Activated B cell treated with CpG ODN at 0.5 μM for 24 hours (primary cell): ENCODE results near the gene COG2. TPM values are rescaled to one million over a fixed set of nuclear protein-coding genes. Genes with fewer than 3 reads are reported as not detected.

Source experiments
- ATAC-seq: fragments of 200-7000 bp; cut with Tn5 transposase; one replicate; pipeline ENCODE4 v1.10.0; 2021; ENCODE audit warnings: low read depth, mild to moderate bottlenecking, moderate library complexity
- CTCF ChIA-PET: fragments of 350-600 bp; sonication (Branson Sonifier 250); formaldehyde crosslinking; loops from one replicate; lab custom pipeline; 2021; ENCODE audit warnings: antibody characterized with exemption; lab: Charles Lee
- POLR2A ChIA-PET: fragments of 350-600 bp; sonication (Branson Sonifier 250); formaldehyde crosslinking; loops from one replicate; lab custom pipeline; 2021; ENCODE audit warnings: antibody characterized with exemption; lab: Charles Lee
- DNase-seq: peaks from one replicate; pipeline ENCODE4 v3.0.0; 2022
- H3K27ac Mint-ChIP-seq: one replicate; pipeline ENCODE4 v1.8.0; 2020; ENCODE audit warnings: mixed read lengths
- H3K27me3 Mint-ChIP-seq: one replicate; pipeline ENCODE4 v1.8.0; 2021; ENCODE audit warnings: mixed read lengths
- H3K36me3 Mint-ChIP-seq: one replicate; pipeline ENCODE4 v1.8.0; 2021; ENCODE audit warnings: low read depth, mixed read lengths
- H3K4me1 Mint-ChIP-seq: one replicate; pipeline ENCODE4 v1.8.0; 2021; ENCODE audit warnings: mixed read lengths
- H3K4me3 Mint-ChIP-seq: one replicate; pipeline ENCODE4 v1.8.0; 2020; ENCODE audit warnings: mild to moderate bottlenecking, mixed read lengths
- H3K9me3 Mint-ChIP-seq: one replicate; pipeline ENCODE4 v1.8.0; 2020; ENCODE audit warnings: mixed read lengths
- intact Hi-C: fragments of 100-400 bp; cut with micrococcal nuclease; formaldehyde crosslinking; loops from one replicate; pipeline ENCODE4 v1.15.1; 2024
- total RNA-seq: library from RNA; stranded (reverse); gene quantifications from 2 replicates; pipeline ENCODE4 v1.2.3, GENCODE V29; 2022
- TF ChIP-seq, protein P1 (sequence below): fragments of 200-600 bp; IDR thresholded peaks from one replicate; pipeline ENCODE4 v1.8.0; 2022; ENCODE audit warnings: antibody characterized with exemption, mild to moderate bottlenecking

COG2 gene
- total RNA-seq = 38.5 and 39.0 TPM in 2 replicates

GRCh38 chr1:230642263-230642959 is at the start of gene COG2:
Gene COG2 (plus strand): TSS chr1:230642481. CDS start chr1:230642607, 126 bp downstream.
- TF ChIP-seq, protein P1, sequence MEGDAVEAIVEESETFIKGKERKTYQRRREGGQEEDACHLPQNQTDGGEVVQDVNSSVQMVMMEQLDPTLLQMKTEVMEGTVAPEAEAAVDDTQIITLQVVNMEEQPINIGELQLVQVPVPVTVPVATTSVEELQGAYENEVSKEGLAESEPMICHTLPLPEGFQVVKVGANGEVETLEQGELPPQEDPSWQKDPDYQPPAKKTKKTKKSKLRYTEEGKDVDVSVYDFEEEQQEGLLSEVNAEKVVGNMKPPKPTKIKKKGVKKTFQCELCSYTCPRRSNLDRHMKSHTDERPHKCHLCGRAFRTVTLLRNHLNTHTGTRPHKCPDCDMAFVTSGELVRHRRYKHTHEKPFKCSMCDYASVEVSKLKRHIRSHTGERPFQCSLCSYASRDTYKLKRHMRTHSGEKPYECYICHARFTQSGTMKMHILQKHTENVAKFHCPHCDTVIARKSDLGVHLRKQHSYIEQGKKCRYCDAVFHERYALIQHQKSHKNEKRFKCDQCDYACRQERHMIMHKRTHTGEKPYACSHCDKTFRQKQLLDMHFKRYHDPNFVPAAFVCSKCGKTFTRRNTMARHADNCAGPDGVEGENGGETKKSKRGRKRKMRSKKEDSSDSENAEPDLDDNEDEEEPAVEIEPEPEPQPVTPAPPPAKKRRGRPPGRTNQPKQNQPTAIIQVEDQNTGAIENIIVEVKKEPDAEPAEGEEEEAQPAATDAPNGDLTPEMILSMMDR = peak; percentile 96
- peak; percentile 100 for DNase-seq
- no peaks in the 10 kb centered on the region for H3K9me3 Mint-ChIP-seq
- ChIA-PET CTCF (interaction anchor here (1.0 to 1.5 kb wide), 3 partner anchors 9 to 981 kb away, joined by 3 to 4 read pairs (median 4); no protein-coding TSS in a partner anchor), POLR2A (interaction anchor here (0.7 to 1.2 kb wide), 3 partner anchors 397 to 696 kb away, joined by 3 read pairs; partner anchors contain the start of gene SPRTN)
- intact Hi-C loops = loop anchor here (1.0 to 5.0 kb wide), 11 partner anchors 226 to 1084 kb away; partner anchors contain the start of genes ABCB10, ARV1, C1orf198 and EGLN1
- H3K27me3 Mint-ChIP-seq = peaks cover 8% of the 10 kb centered on the region
- H3K36me3 Mint-ChIP-seq = peaks cover 25% of the 10 kb centered on the region
- H3K4me1 Mint-ChIP-seq = peaks cover 50% of the 10 kb centered on the region
- peak; percentile 87 for ATAC-seq
- peak within 1 kb of the TSS; percentile 96 for H3K27ac Mint-ChIP-seq
- peak within 1 kb of the TSS; percentile 98 for H3K4me3 Mint-ChIP-seq

DNA sequence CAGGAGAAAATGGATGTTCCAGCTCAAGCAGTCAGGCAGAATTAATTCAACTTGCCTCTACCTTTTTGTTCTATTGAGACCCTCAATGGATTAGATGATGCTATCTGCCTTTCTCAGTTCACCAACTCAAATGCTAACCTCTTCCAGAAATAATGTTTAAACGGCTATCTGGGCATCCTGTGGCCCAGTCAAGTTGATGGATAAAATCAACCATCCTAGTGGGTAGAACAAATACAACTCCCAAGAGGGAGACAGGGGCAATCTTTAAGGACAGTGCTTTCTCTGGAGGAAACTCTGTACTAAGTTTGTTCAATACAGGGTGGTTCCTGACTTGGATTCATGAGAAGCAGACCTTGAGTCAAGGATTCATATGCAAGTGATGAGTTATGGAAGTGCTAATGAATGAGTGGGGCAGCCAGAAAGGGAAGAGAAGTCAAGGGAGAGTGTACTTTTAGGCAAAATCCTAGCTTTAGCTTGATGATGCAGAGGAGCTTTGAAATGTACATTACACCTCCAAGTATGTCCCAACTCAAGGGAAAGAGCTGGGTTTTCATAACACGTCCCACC is 49.4 kb upstream of the COG2 start:
- intact Hi-C loops = no loop called here
- no peaks in the 10 kb centered on the region for H3K9me3 Mint-ChIP-seq
- H3K27ac Mint-ChIP-seq = no peak overlapping the region
- H3K4me3 Mint-ChIP-seq = no peak overlapping the region
- DNase-seq (no peak), ATAC-seq (no peak)
- H3K27me3 Mint-ChIP-seq = peaks cover 24% of the 10 kb centered on the region
- TF ChIP-seq, protein P1 = no peak
- ChIA-PET POLR2A (no interaction called here), CTCF (no interaction called here)
- no peaks in the 10 kb centered on the region for H3K4me1 Mint-ChIP-seq
- H3K36me3 Mint-ChIP-seq = no peaks in the 10 kb centered on the region

DNA sequence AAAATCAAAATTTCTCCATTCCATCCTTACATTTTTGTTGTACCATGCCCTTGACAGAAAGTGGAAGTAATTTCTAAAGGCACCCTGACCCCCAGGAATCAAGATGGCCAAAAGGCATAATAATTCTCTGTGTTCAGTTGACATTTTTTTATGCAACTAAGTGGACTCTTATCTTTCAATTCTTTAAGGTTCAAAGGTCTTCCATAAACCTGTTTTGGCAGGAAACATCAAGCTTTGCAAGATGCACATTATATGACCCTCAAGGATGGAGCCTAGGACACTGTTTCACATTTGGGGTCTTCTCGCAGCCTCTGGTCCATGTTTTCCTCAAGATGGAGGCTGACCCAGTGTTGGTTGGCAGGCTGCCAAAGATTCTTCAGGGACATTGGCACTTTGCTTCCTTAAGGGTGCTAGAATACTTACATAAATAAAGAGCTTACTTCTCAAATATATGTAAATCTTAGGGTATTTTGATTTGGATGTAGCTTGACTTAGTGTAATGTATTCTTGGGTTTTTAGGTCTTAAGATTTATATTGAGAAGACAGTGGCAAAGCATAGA is 48.0 kb upstream of the COG2 start:
- Mint-ChIP-seq H3K4me1 (no peaks in the 10 kb centered on the region), H3K36me3 (no peaks in the 10 kb centered on the region), H3K27me3 (peaks cover 24% of the 10 kb centered on the region), H3K27ac (no peak overlapping the region), H3K9me3 (peaks cover 5% of the 10 kb centered on the region), H3K4me3 (no peak overlapping the region)
- ChIA-PET CTCF (no interaction called here), POLR2A (no interaction called here)
- DNase-seq (no peak), ATAC-seq (no peak)
- TF ChIP-seq, protein P1 = no peak
- intact Hi-C loops = no loop called here

DNA sequence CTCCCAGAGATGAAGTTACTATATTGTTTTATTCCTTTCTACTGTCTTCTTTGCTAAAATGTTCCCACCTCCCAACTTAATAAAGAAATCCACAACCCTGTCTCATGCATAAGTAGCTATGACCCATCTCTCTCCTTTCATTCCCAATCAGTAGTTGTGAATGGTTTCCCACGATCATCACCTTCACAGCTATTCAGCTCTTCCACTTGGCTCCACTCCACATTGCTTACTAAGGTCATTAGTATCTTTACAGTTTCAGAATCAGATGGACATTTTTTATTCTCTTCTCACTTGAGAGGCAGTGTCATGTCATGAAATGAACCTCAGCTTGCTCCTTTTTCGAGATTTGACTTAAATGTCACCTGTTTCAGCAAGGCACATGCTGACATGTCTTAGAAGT is 47.1 kb upstream of the COG2 start:
- Mint-ChIP-seq H3K36me3 (no peaks in the 10 kb centered on the region), H3K4me1 (no peaks in the 10 kb centered on the region), H3K27ac (no peak overlapping the region), H3K27me3 (peaks cover 28% of the 10 kb centered on the region), H3K4me3 (no peak overlapping the region), H3K9me3 (peaks cover 5% of the 10 kb centered on the region)
- ChIA-PET CTCF (no interaction called here), POLR2A (no interaction called here)
- DNase-seq (no peak), ATAC-seq (no peak)
- TF ChIP-seq, protein P1 = no peak
- intact Hi-C loops = no loop called here

- no peak overlapping the region for H3K27ac Mint-ChIP-seq
- ATAC-seq (no peak), DNase-seq (no peak)
- H3K27me3 Mint-ChIP-seq = peaks cover 28% of the 10 kb centered on the region
- H3K36me3 Mint-ChIP-seq = no peaks in the 10 kb centered on the region
- H3K9me3 Mint-ChIP-seq = peaks cover 5% of the 10 kb centered on the region
- ChIA-PET POLR2A (no interaction called here), CTCF (no interaction called here)
- intact Hi-C loops = no loop called here
- no peak overlapping the region for H3K4me3 Mint-ChIP-seq
- H3K4me1 Mint-ChIP-seq = no peaks in the 10 kb centered on the region
- TF ChIP-seq, protein P1 = no peak
Measured at GRCh38 chr1:230596306-230596705, 46.0 kb upstream of the COG2 start.
